Stomach (tissue), 9 donors: ENCODE data around the gene HSPB6. TPM values are rescaled to one million over a fixed set of nuclear protein-coding genes. Genes with fewer than 3 reads are reported as not detected.

Experiments used
- DNase-seq, 2 donors: peaks; one replicate each; pipeline versions ENCODE4 v3.0.0 to v3.0.0-alpha.2; 2013 to 2019
- H3K27ac ChIP-seq, 5 donors: fragments of 200-600 bp in 4 of 5; sonication (generic) in 4 of 5; one replicate each; pipeline ENCODE4 v1.5.1; 2013 to 2019; ENCODE audit warnings: mild to moderate bottlenecking in 1 of 5, moderate library complexity in 1 of 5
- H3K27me3 ChIP-seq, 3 donors: fragments of 200-600 bp; sonication (generic); one replicate each; pipeline ENCODE4 v1.5.1; 2017 to 2019; ENCODE audit warnings: mixed run types in 1 of 3
- H3K36me3 ChIP-seq, 4 donors: fragments of 200-600 bp; sonication (generic); 1 replicate in 3 of 4; 2 replicates in 1 of 4; pipeline ENCODE4 v1.5.1; 2016 to 2019
- H3K4me1 ChIP-seq, 4 donors: fragments of 200-600 bp; sonication (generic); one replicate each; pipeline ENCODE4 v1.5.1; 2016 to 2019
- H3K4me3 ChIP-seq, 4 donors: fragments of 200-600 bp; sonication (generic) in 3 of 4; one replicate each; pipeline ENCODE4 v1.5.1; 2016 to 2019; ENCODE audit warnings: mild to moderate bottlenecking in 1 of 4
- H3K9me3 ChIP-seq, 4 donors: fragments of 200-600 bp; sonication (generic); one replicate each; pipeline ENCODE4 v1.5.1; 2016 to 2019
- CTCF ChIP-seq, 7 experiments: fragments of 450-650 bp in 4 of 7; fragments of 200-600 bp in 3 of 7; sonication (generic) in 3 of 7; IDR thresholded peaks; one replicate each; pipeline ENCODE4 v1.5.1; 2016 to 2019; ENCODE audit warnings: antibody characterized with exemption in 7 of 7, control low read depth in 2 of 7, mild to moderate bottlenecking in 1 of 7
- EP300 ChIP-seq: sonication (generic); formaldehyde crosslinking; IDR thresholded peaks from one replicate; pipeline ENCODE4 v1.6.1; 2017; ENCODE audit warnings: antibody characterized with exemption
- POLR2A ChIP-seq, 4 donors: fragments of 450-650 bp; IDR thresholded peaks; one replicate each; pipeline ENCODE4 v1.6.1; 2016; ENCODE audit warnings: antibody characterized with exemption in 4 of 4, control low read depth in 2 of 4, mild to moderate bottlenecking in 1 of 4, moderate library complexity in 1 of 4
- POLR2AphosphoS5 ChIP-seq, 3 donors: sonication (generic); formaldehyde crosslinking; IDR thresholded peaks; one replicate each; pipeline ENCODE4 v1.6.1; 2016; ENCODE audit warnings: antibody characterized with exemption in 3 of 3
- WGBS, 5 donors: extraction: QIAGEN DNeasy Blood & Tissue Kit in 3 of 5; methylation state at CpG; one replicate each; pipeline versions ENCODE4 v1.1.5 to v1.1.7; 2013 to 2018; 5-methylcytosine and 5-hydroxymethylcytosine counted together
- intact Hi-C: fragments of 100-400 bp; cut with DNase I; formaldehyde crosslinking; loops from one replicate; pipeline ENCODE4 v1.15.1; 2023; ENCODE audit warnings: low total_unique reads
- polyA plus RNA-seq, 3 donors: library from polyadenylated mRNA; stranded (reverse); fragments of 200-250 nt; gene quantifications; one replicate each; pipeline ENCODE4 v1.2.3, GENCODE V29; 2013
- total RNA-seq, 5 donors: library from RNA; depleted of rRNA; stranded (reverse); fragments of >200 nt; gene quantifications; one replicate each; pipeline versions ENCODE4 v1.1.0 to v1.2.3, GENCODE V29; 2014 to 2016
- donor health status: healthy with polysubstance abuse.
- donor health status: Bipolar disorder and iron deficiency.
- donor health status: healthy.

Gene HSPB6
- total and polyA plus RNA-seq, 8 donors: 25.0 to 492 (median 81.0) TPM

GRCh38 chr19:35776102-35776788, 19.4 kb upstream of the HSPB6 start:
- DNase-seq: no peak
- H3K36me3 ChIP-seq: peaks cover 0 to 32% (median 29%) of the 10 kb centered on the region in 4 donors
- 44 to 69% (median 62%) methylated on average over 11 to 13 of the region's 13 CpGs for WGBS, 5 donors
- H3K27me3 ChIP-seq: no peaks in the 10 kb centered on the region
- H3K27ac ChIP-seq: peak overlapping the region in 1 of 5 donors; percentile 77
- intact Hi-C loops: no loop called here
- no peaks in the 10 kb centered on the region for H3K9me3 ChIP-seq
- H3K4me3 ChIP-seq: peak overlapping the region; percentile 83 to 99 (median 94)
- TF ChIP-seq EP300 (no peak), POLR2AphosphoS5 (IDR thresholded peaks at IDR 0.05) (no peak), CTCF (IDR thresholded peaks at IDR 0.05) (no peak), POLR2A (IDR thresholded peaks at IDR 0.05) (no peak)
- H3K4me1 ChIP-seq: peaks cover 7 to 25% (median 21%) of the 10 kb centered on the region in 4 donors

GRCh38 chr19:35775298-35776101, 18.7 kb upstream of the HSPB6 start, which contains the start of gene ARHGAP33:
ARHGAP33 (plus strand) TSS chr19:35775564; CDS start chr19:35775659, 95 bp downstream.
- Histone ChIP-seq H3K9me3 (no peaks in the 10 kb centered on the region), H3K36me3 (peaks cover 0 to 24% (median 22%) of the 10 kb centered on the region in 4 donors), H3K27ac (peak within 1 kb of the TSS; percentile 35 to 79 (median 66)), H3K4me1 (peaks cover 7 to 25% (median 21%) of the 10 kb centered on the region in 4 donors), H3K4me3 (peak within 1 kb of the TSS; percentile 83 to 99 (median 94)), H3K27me3 (no peaks in the 10 kb centered on the region)
- intact Hi-C loops: no loop called here
- peak; percentile 99 to 100 for DNase-seq
- WGBS, 5 donors: 0 to 2% (median 1%) methylated on average over 25 to 82 of the region's 82 CpGs
- no peak for TF ChIP-seq EP300
- no peak for TF ChIP-seq POLR2A (IDR thresholded peaks at IDR 0.05)
- TF ChIP-seq POLR2AphosphoS5 (IDR thresholded peaks at IDR 0.05): peak in 1 of 3 donors; percentile 58

- TF ChIP-seq CTCF (IDR thresholded peaks at IDR 0.05) (no peak), POLR2AphosphoS5 (IDR thresholded peaks at IDR 0.05) (no peak), EP300 (no peak), POLR2A (IDR thresholded peaks at IDR 0.05) (no peak)
- WGBS, 5 donors: 9 to 40% (median 26%) methylated on average over 9 of the region's 9 CpGs
- Histone ChIP-seq H3K9me3 (no peaks in the 10 kb centered on the region), H3K4me1 (peaks cover 7 to 25% (median 21%) of the 10 kb centered on the region in 4 donors), H3K36me3 (peaks cover 0 to 19% (median 17%) of the 10 kb centered on the region in 4 donors), H3K4me3 (peak overlapping the region; percentile 83 to 99 (median 94)), H3K27ac (no peak overlapping the region), H3K27me3 (no peaks in the 10 kb centered on the region)
- DNase-seq: no peak
- intact Hi-C loops: no loop called here
Observed at GRCh38 chr19:35775046-35775297, 18.1 kb upstream of the HSPB6 start.

- WGBS, 5 donors: 25 to 55% (median 41%) methylated on average over 16 of the region's 16 CpGs
- H3K4me1 ChIP-seq: peaks cover 7 to 25% (median 21%) of the 10 kb centered on the region in 4 donors
- H3K36me3 ChIP-seq: peaks cover 0 to 14% (median 12%) of the 10 kb centered on the region in 4 donors
- H3K9me3 ChIP-seq: no peaks in the 10 kb centered on the region
- peak overlapping the region; percentile 83 to 99 (median 94) for H3K4me3 ChIP-seq
- DNase-seq: no peak
- intact Hi-C loops: no loop called here
- TF ChIP-seq EP300 (no peak), POLR2AphosphoS5 (IDR thresholded peaks at IDR 0.05) (no peak), POLR2A (IDR thresholded peaks at IDR 0.05) (no peak), CTCF (IDR thresholded peaks at IDR 0.05) (no peak)
- H3K27me3 ChIP-seq: no peaks in the 10 kb centered on the region
- H3K27ac ChIP-seq: no peak overlapping the region
Observed at GRCh38 chr19:35774274-35775045, 17.6 kb upstream of the HSPB6 start.
